Ectodermal cell (in vitro differentiated cells): ENCODE measurements around the gene ZNRF3.

ENCODE experiments used
- H3K27ac ChIP-seq: 2 replicates; pipeline ENCODE4 v1.7.0; 2013; ENCODE audit warnings: mild to moderate bottlenecking, low read depth, low read length; ENCODE audit not compliant: insufficient read depth, poor library complexity, severe bottlenecking
- H3K27me3 ChIP-seq: 2 replicates; pipeline ENCODE4 v1.7.0; 2013; ENCODE audit warnings: mild to moderate bottlenecking, low read length; ENCODE audit not compliant: insufficient read depth, control insufficient read depth, poor library complexity, severe bottlenecking
- H3K36me3 ChIP-seq: one replicate; pipeline ENCODE4 v1.7.0; 2013; ENCODE audit warnings: low read length; ENCODE audit not compliant: control insufficient read depth, insufficient read depth
- H3K4me1 ChIP-seq: one replicate; pipeline ENCODE4 v1.7.0; 2013; ENCODE audit warnings: low read length; ENCODE audit not compliant: control insufficient read depth, insufficient read depth
- H3K4me3 ChIP-seq: 2 replicates; pipeline ENCODE4 v1.7.0; 2013; ENCODE audit warnings: low read depth, low read length, control low read depth; ENCODE audit not compliant: insufficient read depth
- H3K9me3 ChIP-seq: 2 replicates; pipeline ENCODE4 v1.7.0; 2013; ENCODE audit warnings: mild to moderate bottlenecking, low read length, moderate library complexity; ENCODE audit not compliant: control insufficient read depth
- WGBS, 2 experiments: methylation state at CpG; one replicate each; pipeline ENCODE4 v1.1.7; 2013; ENCODE audit warnings: missing lambda C conversion rate in 2 of 2; 5-methylcytosine and 5-hydroxymethylcytosine counted together

Gene ZNRF3

GRCh38 chr22:28917747-28918549 lies 34.6 kb downstream of the ZNRF3 start:
- 20 to 24% methylated on average over 12 of the region's 12 CpGs for WGBS, 2 experiments
- no peaks in the 10 kb centered on the region for H3K27me3 ChIP-seq
- no peaks in the 10 kb centered on the region for H3K9me3 ChIP-seq
- no peak overlapping the region for H3K4me3 ChIP-seq
- H3K4me1 ChIP-seq, result peaks cover 56% of the 10 kb centered on the region
- peak overlapping the region; percentile 77 for H3K27ac ChIP-seq
- no peaks in the 10 kb centered on the region for H3K36me3 ChIP-seq

GRCh38 chr22:28918550-28919271 lies 35.3 kb downstream of the ZNRF3 start:
- Histone ChIP-seq H3K36me3 (no peaks in the 10 kb centered on the region), H3K4me1 (peaks cover 64% of the 10 kb centered on the region), H3K9me3 (no peaks in the 10 kb centered on the region), H3K27ac (peak overlapping the region; percentile 77), H3K4me3 (no peak overlapping the region), H3K27me3 (no peaks in the 10 kb centered on the region)
- WGBS, 2 experiments, result 29 to 33% methylated on average over 6 of the region's 6 CpGs

DNA sequence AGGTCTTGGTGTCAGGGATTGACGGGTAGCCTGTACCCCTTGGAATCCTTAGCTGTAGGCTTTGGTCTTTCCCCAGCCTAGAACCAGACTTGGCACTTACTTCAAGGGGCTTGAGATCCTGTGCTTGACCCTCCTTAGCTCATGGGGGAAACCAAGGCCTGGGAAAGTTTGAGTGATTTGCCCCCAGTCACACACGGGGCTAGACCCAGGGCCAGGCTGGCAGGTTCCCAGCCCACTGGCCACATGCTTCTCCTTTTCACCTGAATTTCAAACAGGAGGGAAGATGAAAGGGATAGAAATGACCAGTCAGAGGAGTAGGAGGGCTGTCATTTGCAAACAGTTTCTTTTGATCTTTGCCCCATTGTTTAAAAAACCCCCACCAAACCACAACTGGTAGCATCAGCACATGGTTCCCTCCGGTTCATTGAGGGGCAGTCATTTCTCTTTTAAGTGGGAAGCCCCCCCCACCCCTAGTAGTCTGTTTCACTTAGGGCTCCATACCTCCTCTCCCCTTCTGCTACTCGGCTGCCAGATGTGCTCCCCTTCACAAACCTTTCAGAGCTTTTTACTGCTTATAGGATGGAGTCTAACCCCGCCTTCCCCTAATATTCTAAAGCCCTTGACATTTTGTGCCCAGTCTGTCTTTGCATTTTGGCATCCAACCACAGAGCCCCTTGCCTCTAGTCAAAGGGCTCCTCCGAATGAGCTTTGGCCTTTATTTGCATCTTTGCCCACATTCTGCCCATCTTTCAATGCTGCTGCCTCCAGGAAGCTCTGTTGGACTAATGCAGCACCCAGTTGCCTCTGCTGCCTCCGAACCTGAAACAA lies 37.6 kb downstream of the ZNRF3 start:
- H3K27ac ChIP-seq, result peak overlapping the region; percentile 57
- 61 to 63% methylated on average over 7 of the region's 7 CpGs for WGBS, 2 experiments
- no peaks in the 10 kb centered on the region for H3K9me3 ChIP-seq
- H3K27me3 ChIP-seq, result no peaks in the 10 kb centered on the region
- peaks cover 74% of the 10 kb centered on the region for H3K4me1 ChIP-seq
- no peaks in the 10 kb centered on the region for H3K36me3 ChIP-seq
- H3K4me3 ChIP-seq, result no peak overlapping the region

GRCh38 chr22:28921585-28921879 lies 38.2 kb downstream of the ZNRF3 start:
- Histone ChIP-seq H3K27ac (no peak overlapping the region), H3K9me3 (no peaks in the 10 kb centered on the region), H3K36me3 (no peaks in the 10 kb centered on the region), H3K4me1 (peaks cover 73% of the 10 kb centered on the region), H3K4me3 (no peak overlapping the region), H3K27me3 (no peaks in the 10 kb centered on the region)
- 100% methylated on average over 1 of the region's 1 CpG; no CpG with 5 or more reads in 1 of the 2 experiments for WGBS, 2 experiments

DNA sequence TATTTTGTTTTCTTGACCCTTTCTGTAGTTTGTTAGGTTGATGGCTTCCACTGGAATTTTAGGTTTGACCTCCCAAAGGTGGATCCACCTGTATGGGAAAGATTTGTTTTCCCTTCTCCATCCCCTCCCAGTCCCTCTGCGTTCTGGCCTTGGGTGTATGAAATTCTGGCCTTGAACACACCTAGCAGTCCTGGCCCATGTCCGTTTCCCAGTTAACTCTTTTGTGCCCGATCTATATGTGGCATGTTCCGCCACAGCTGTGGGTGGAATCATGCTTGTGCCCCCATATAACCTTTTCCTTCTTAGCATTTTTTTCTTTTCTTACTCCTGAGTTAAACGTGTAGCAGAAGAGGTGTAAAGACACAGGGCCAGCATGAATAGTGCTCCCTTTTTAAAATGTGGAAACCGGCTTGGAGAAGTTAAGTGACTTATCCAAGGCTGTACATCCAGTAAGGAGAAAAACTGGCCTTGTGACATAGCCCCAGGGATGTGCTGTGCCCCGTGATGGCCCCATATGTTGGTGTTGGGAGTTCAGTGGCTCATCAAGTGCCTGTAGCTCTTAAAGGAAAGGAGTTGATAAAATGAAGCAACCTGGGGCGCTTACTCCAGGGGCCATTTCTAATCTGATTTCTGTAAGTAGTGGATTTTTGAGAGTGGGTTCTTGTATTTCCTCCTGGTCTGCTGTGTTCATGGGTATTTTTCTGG lies 39.3 kb downstream of the ZNRF3 start:
- no peaks in the 10 kb centered on the region for H3K36me3 ChIP-seq
- H3K27me3 ChIP-seq, result no peaks in the 10 kb centered on the region
- H3K27ac ChIP-seq, result no peak overlapping the region
- H3K4me3 ChIP-seq, result no peak overlapping the region
- WGBS, 2 experiments, result 83 to 88% methylated on average over 8 of the region's 8 CpGs
- no peaks in the 10 kb centered on the region for H3K9me3 ChIP-seq
- H3K4me1 ChIP-seq, result peaks cover 65% of the 10 kb centered on the region

DNA sequence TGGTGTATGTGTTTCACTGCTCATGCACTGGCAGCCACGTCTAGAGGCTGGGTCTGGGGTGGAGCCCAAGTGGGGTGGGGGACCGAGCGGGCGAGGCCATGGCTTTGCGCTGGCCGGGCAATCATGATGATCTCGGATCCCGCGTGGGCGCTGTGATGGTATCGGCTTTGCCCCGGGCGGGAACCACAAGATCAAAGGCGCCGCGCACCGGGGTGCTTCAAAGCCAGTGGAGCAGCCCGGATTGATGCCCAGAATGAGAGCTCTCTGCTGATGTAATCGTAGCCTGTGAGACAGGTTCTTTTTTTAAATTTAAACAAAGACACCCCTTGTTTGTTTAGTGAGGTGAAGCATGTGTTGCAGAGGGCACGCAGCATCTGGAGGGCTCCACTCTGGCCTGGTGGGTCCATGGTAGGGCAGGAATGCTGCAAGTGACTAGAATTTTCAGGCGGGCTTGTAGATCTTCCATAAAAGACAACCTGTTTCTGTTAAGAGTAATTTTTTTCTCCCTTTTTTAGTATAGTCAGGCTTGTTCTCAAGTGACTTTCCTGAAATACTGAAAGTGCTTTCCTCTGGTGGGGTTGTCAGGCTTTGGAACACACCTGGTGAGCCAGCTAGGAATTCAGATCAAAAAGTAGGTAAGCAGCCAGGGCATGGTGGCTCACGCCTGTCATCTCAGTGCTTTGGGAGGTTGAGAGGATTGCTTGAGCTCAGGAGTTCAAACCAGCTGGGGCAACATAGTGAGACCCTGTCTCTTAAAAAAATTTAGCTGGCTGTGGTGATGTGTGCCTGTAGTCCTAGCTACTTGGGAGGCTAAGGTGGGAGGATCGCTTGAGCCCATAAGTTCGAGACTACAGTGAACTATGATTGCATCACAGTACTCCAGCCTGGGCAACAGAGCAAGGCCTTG lies 40.7 kb downstream of the ZNRF3 start:
- H3K4me3 ChIP-seq, result no peak overlapping the region

DNA sequence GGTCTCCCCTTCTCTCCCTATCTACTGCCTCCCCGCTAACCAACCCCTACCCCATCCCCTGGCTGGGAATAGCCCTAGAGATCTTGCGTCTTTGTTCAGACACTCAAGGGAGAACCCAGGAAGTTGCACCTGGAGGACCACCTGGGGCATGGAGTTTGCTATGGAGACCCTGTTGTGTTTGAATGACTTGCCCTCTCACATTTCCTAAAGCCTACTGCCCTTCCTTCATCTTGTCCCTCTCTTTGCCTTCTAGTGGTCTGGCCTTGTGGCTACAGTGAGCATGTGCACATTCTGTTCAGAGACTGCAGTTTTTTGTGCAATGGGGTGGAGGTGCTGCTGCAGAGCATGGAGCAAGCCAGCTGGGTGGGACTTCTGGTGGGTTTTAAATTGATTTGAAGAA lies 42.5 kb downstream of the ZNRF3 start:
- 87 to 94% methylated on average over 2 of the region's 2 CpGs for WGBS, 2 experiments
- Histone ChIP-seq H3K9me3 (no peaks in the 10 kb centered on the region), H3K4me3 (no peak overlapping the region), H3K36me3 (no peaks in the 10 kb centered on the region), H3K27ac (no peak overlapping the region), H3K4me1 (peaks cover 56% of the 10 kb centered on the region), H3K27me3 (no peaks in the 10 kb centered on the region)

More for the DNA sequence above, 40.7 kb downstream of the ZNRF3 start:
- 86 to 87% methylated on average over 24 of the region's 24 CpGs for WGBS, 2 experiments
- Histone ChIP-seq H3K36me3 (no peaks in the 10 kb centered on the region), H3K9me3 (no peaks in the 10 kb centered on the region), H3K4me1 (peaks cover 51% of the 10 kb centered on the region), H3K27ac (no peak overlapping the region), H3K27me3 (no peaks in the 10 kb centered on the region)

DNA sequence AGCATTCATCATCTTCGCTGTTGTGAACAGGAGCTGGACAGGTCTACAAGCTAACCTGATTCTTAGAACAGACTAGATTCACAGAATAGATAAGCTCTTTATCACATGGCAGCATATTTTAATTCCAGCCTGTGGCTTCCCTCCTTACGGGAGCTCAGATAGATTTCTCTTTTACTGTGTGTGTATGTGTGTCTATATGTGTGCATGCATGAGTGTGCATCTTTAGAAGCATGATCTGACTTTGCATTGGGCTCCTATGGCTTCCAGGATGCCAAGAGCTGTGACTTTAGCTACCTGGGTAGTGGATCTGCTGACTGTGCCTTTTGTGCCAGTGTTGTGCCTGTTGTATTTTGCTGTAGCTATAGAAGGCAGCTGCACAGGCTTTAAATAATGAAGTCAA lies 44.3 kb downstream of the ZNRF3 start:
- Histone ChIP-seq H3K36me3 (no peaks in the 10 kb centered on the region), H3K27ac (no peak overlapping the region), H3K9me3 (no peaks in the 10 kb centered on the region), H3K27me3 (no peaks in the 10 kb centered on the region), H3K4me3 (no peak overlapping the region), H3K4me1 (peaks cover 67% of the 10 kb centered on the region)
- 98 to 100% methylated on average over 2 of the region's 2 CpGs for WGBS, 2 experiments

GRCh38 chr22:28929197-28929596 lies 45.8 kb downstream of the ZNRF3 start:
- Histone ChIP-seq H3K27me3 (no peaks in the 10 kb centered on the region), H3K4me1 (peaks cover 58% of the 10 kb centered on the region), H3K36me3 (no peaks in the 10 kb centered on the region), H3K27ac (no peak overlapping the region), H3K9me3 (no peaks in the 10 kb centered on the region), H3K4me3 (no peak overlapping the region)
- WGBS, 2 experiments, result 92 to 94% methylated on average over 5 of the region's 5 CpGs
